Uterus (tissue), 4 donors: ENCODE measurements around the gene SSR4. TPM values are rescaled to one million over a fixed set of nuclear protein-coding genes. Genes with fewer than 3 reads are reported as not detected.
"Not testable (repeated sequence)": the region's sequence is repeated elsewhere in the genome, so short reads cannot be mapped to it uniquely, and the experiment has no call there.

Experiments used
- DNase-seq, 2 donors: peaks; one replicate each; pipeline ENCODE4 v3.0.0-alpha.2; 2019 to 2020
- H3K27ac ChIP-seq, 2 donors: fragments of 200-600 bp; sonication (generic); 1 replicate in 1 of 2; 2 replicates in 1 of 2; pipeline ENCODE4 v1.5.1; 2016 to 2018
- H3K27me3 ChIP-seq, 2 donors: fragments of 200-600 bp; sonication (generic); one replicate each; pipeline ENCODE4 v1.5.1; 2018 to 2019; ENCODE audit warnings: control low read depth in 1 of 2
- H3K36me3 ChIP-seq, 2 donors: fragments of 200-600 bp; sonication (generic); one replicate each; pipeline ENCODE4 v1.5.1; 2019; ENCODE audit warnings: control low read depth in 1 of 2
- H3K4me1 ChIP-seq, 2 donors: fragments of 200-600 bp; sonication (generic); one replicate each; pipeline ENCODE4 v1.5.1; 2018 to 2019; ENCODE audit warnings: control low read depth in 1 of 2
- H3K4me3 ChIP-seq, 2 donors: fragments of 200-600 bp; sonication (generic); 1 replicate in 1 of 2; 2 replicates in 1 of 2; pipeline ENCODE4 v1.5.1; 2018 to 2019; ENCODE audit warnings: mild to moderate bottlenecking in 1 of 2
- H3K9me3 ChIP-seq, 2 donors: fragments of 200-600 bp; sonication (generic); one replicate each; pipeline ENCODE4 v1.5.1; 2019; ENCODE audit warnings: control low read depth in 1 of 2
- CTCF ChIP-seq, 4 experiments: fragments of 200-600 bp in 2 of 4; fragments of 450-650 bp in 2 of 4; sonication (generic) in 2 of 4; IDR thresholded peaks; one replicate each; pipeline ENCODE4 v1.5.1; 2016 to 2019; ENCODE audit warnings: antibody characterized with exemption in 4 of 4, mild to moderate bottlenecking in 2 of 4, moderate library complexity in 1 of 4
- POLR2A ChIP-seq, 2 donors: fragments of 450-650 bp; IDR thresholded peaks; one replicate each; pipeline ENCODE4 v1.6.1; 2016; ENCODE audit warnings: antibody characterized with exemption in 2 of 2, mild to moderate bottlenecking in 1 of 2, moderate library complexity in 1 of 2
- intact Hi-C: fragments of 100-400 bp; cut with DNase I; formaldehyde crosslinking; loops from one replicate; pipeline ENCODE4 v1.15.1; 2023; ENCODE audit warnings: low total_unique reads
- total RNA-seq, 4 donors: library from RNA; depleted of rRNA in 3 of 4; stranded (reverse); fragments of >200 nt in 3 of 4; gene quantifications; one replicate each; pipeline versions ENCODE4 v1.1.0 to v1.2.4, GENCODE V29; 2014 to 2023
- donor health status: DM: yes; HTN: yes; CAD: no.

SSR4 gene
- total RNA-seq, 4 donors from 2014 or later, result 26.9 to 633 (median 103) TPM

- Histone ChIP-seq H3K36me3 (no peaks in the 10 kb centered on the region), H3K27me3 (no peaks in the 10 kb centered on the region)
- TF ChIP-seq CTCF (IDR thresholded peaks at IDR 0.05), result no peak
- TF ChIP-seq POLR2A (IDR thresholded peaks at IDR 0.05), result no peak
These were observed 18.7 kb downstream of the SSR4 start for GRCh38 chrX:153813161-153813560.

GRCh38 chrX:153814591-153815315 lies 20.3 kb downstream of the SSR4 start:
- TF ChIP-seq CTCF (IDR thresholded peaks at IDR 0.05) (no peak), POLR2A (IDR thresholded peaks at IDR 0.05) (no peak)

More at GRCh38 chrX:153813161-153813560, 18.7 kb downstream of the SSR4 start:
- Histone ChIP-seq H3K4me3 (no peak overlapping the region), H3K9me3 (no peaks in the 10 kb centered on the region), H3K4me1 (no peaks in the 10 kb centered on the region), H3K27ac (no peak overlapping the region)
- intact Hi-C loops, result no loop called here
- no peak for DNase-seq

GRCh38 chrX:153816831-153817690 lies 22.6 kb downstream of the SSR4 start:
- Histone ChIP-seq H3K4me1 (no peaks in the 10 kb centered on the region), H3K9me3 (no peaks in the 10 kb centered on the region), H3K36me3 (no peaks in the 10 kb centered on the region), H3K27ac (no peak overlapping the region), H3K27me3 (no peaks in the 10 kb centered on the region), H3K4me3 (no peak overlapping the region)
- no peak for DNase-seq
- intact Hi-C loops, result no loop called here
- no peak for TF ChIP-seq POLR2A (IDR thresholded peaks at IDR 0.05)
- TF ChIP-seq CTCF (IDR thresholded peaks at IDR 0.05), result no peak

More at GRCh38 chrX:153814591-153815315, 20.3 kb downstream of the SSR4 start:
- Histone ChIP-seq H3K27ac (no peak overlapping the region), H3K36me3 (no peaks in the 10 kb centered on the region), H3K4me3 (no peak overlapping the region), H3K9me3 (no peaks in the 10 kb centered on the region), H3K27me3 (no peaks in the 10 kb centered on the region), H3K4me1 (no peaks in the 10 kb centered on the region)
- intact Hi-C loops, result no loop called here
- no peak for DNase-seq

GRCh38 chrX:153818064-153818463 lies 23.6 kb downstream of the SSR4 start:
- H3K4me3 ChIP-seq, H3K9me3 ChIP-seq, H3K27me3 ChIP-seq, H3K4me1 ChIP-seq, DNase-seq, H3K27ac ChIP-seq, H3K36me3 ChIP-seq, intact Hi-C loops: not testable (repeated sequence)

GRCh38 chrX:153818571-153819383 lies 24.3 kb downstream of the SSR4 start:
- intact Hi-C loops, result no loop called here
- Histone ChIP-seq H3K36me3 (no peaks in the 10 kb centered on the region), H3K27ac (no peak overlapping the region), H3K4me3 (peak overlapping the region; percentile 25 to 32), H3K9me3 (no peaks in the 10 kb centered on the region), H3K27me3 (no peaks in the 10 kb centered on the region), H3K4me1 (no peaks in the 10 kb centered on the region)
- no peak for TF ChIP-seq POLR2A (IDR thresholded peaks at IDR 0.05)
- TF ChIP-seq CTCF (IDR thresholded peaks at IDR 0.05), result no peak
- no peak for DNase-seq
